Aorta (tissue), 5 donors: ENCODE measurements around the gene RMND1. TPM values are rescaled to one million over a fixed set of nuclear protein-coding genes. Genes with fewer than 3 reads are reported as not detected.

Source experiments
- ATAC-seq: fragments of 200-7000 bp; cut with Tn5 transposase; one replicate; pipeline ENCODE4 v1.9.1; 2022; ENCODE audit warnings: moderate library complexity; ENCODE audit not compliant: low FRiP score
- DNase-seq, 2 donors: peaks; one replicate each; pipeline ENCODE4 v3.0.0-alpha.2; 2020
- H3K27ac ChIP-seq, 2 donors: one replicate each; pipeline ENCODE4 v1.5.1; 2013; ENCODE audit warnings: low read length in 2 of 2, mild to moderate bottlenecking in 2 of 2, moderate library complexity in 2 of 2, control low read depth in 1 of 2, inconsistent platforms in 1 of 2, low read depth in 1 of 2
- H3K27me3 ChIP-seq, 2 donors: one replicate each; pipeline ENCODE4 v1.6.1; 2013; ENCODE audit warnings: control low read depth in 1 of 2, low read length in 1 of 2, mild to moderate bottlenecking in 1 of 2, moderate library complexity in 1 of 2; ENCODE audit not compliant: insufficient read depth in 2 of 2, control insufficient read depth in 1 of 2
- H3K36me3 ChIP-seq, 2 donors: one replicate each; pipeline ENCODE4 v1.6.1; 2013; ENCODE audit warnings: control low read depth in 1 of 2, low read length in 1 of 2, mild to moderate bottlenecking in 1 of 2; ENCODE audit not compliant: insufficient read depth in 2 of 2, control insufficient read depth in 1 of 2
- H3K4me1 ChIP-seq, 2 donors: one replicate each; pipeline ENCODE4 v1.6.1; 2013; ENCODE audit warnings: low read length in 2 of 2, control low read depth in 1 of 2, mild to moderate bottlenecking in 1 of 2, moderate library complexity in 1 of 2; ENCODE audit not compliant: insufficient read depth in 2 of 2, control insufficient read depth in 1 of 2
- H3K4me3 ChIP-seq, 2 donors: one replicate each; pipeline ENCODE4 v1.5.1; 2013; ENCODE audit warnings: low read length in 2 of 2, control low read depth in 1 of 2, mild to moderate bottlenecking in 1 of 2
- H3K9me3 ChIP-seq: one replicate; pipeline ENCODE4 v1.6.1; 2013; ENCODE audit warnings: mild to moderate bottlenecking, low read length; ENCODE audit not compliant: control insufficient read depth
- WGBS, 2 donors: extraction: QIAGEN DNeasy Blood & Tissue Kit; methylation state at CpG; one replicate each; pipeline ENCODE4 v1.1.7; 2013; 5-methylcytosine and 5-hydroxymethylcytosine counted together
- intact Hi-C, 2 donors: fragments of 100-400 bp; cut with DNase I; formaldehyde crosslinking; loops; one replicate each; pipeline versions ENCODE4 v1.14.2 to v1.15.0; 2022
- polyA plus RNA-seq, 2 donors: library from polyadenylated mRNA; stranded (reverse); fragments of 200-250 nt; gene quantifications; one replicate each; pipeline ENCODE4 v1.2.3, GENCODE V29; 2013
- total RNA-seq, 2 donors: library from RNA; stranded (reverse); fragmentation: NEBNext Ultra II Directional; extraction: Animal tissue kit (Norgen Biotek cat#: 25700); gene quantifications; one replicate each; pipeline ENCODE4 v1.2.1, GENCODE V29; 2021
- donor health status: healthy with polysubstance abuse.
- donor health status: Bipolar disorder and iron deficiency.
- donor health status: DM: no; HTN: no; CAD: no.
- donor health status: DM: no; HTN: no; CAD: no.
- donor health status: DM: yes; HTN: yes; CAD: no.

RMND1 gene
- total and polyA plus RNA-seq, 4 donors: 12.9 to 24.4 (median 21.4) TPM

DNA sequence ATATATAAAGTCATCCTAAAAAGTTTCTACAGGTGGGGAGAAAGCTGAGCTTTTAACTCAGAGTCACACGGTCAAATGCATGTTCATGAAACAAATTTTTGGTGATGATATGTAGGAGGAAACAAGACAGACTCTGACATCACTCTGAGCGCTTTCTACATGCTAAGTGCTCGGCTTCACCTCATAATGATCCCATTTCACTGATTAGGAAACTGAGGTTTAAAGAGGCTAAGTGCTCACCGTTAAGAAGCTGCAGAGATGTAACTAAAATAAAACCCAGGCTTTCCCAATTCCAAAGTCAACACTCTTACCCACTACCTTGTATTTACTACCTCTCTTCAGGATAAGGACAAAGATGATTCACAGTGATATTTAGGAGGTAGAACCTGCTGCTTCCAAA, 4.7 kb downstream of the RMND1 start:
- intact Hi-C loops: no loop called here
- no peak overlapping the region for H3K4me3 ChIP-seq
- peaks cover 0 to 2% of the 10 kb centered on the region in 2 donors for H3K4me1 ChIP-seq
- DNase-seq (no peak), ATAC-seq (no peak)
- H3K27ac ChIP-seq: peak overlapping the region; percentile 73 to 81
- WGBS, 2 donors: 80 to 83% methylated on average over 4 of the region's 4 CpGs
- no peaks in the 10 kb centered on the region for H3K27me3 ChIP-seq
- no peaks in the 10 kb centered on the region for H3K9me3 ChIP-seq
- no peaks in the 10 kb centered on the region for H3K36me3 ChIP-seq

- intact Hi-C loops: no loop called here
- peak overlapping the region; percentile 63 to 85 for H3K27ac ChIP-seq
- peaks cover 3 to 4% of the 10 kb centered on the region in 2 donors for H3K4me1 ChIP-seq
- no peaks in the 10 kb centered on the region for H3K27me3 ChIP-seq
- ATAC-seq (no peak), DNase-seq (no peak)
- no peaks in the 10 kb centered on the region for H3K9me3 ChIP-seq
- WGBS, 2 donors: 2 to 5% methylated on average over 5 of the region's 5 CpGs
- no peak overlapping the region for H3K4me3 ChIP-seq
- H3K36me3 ChIP-seq: no peaks in the 10 kb centered on the region
These were observed 6.4 kb downstream of the RMND1 start for GRCh38 chr6:151445482-151445881.

DNA sequence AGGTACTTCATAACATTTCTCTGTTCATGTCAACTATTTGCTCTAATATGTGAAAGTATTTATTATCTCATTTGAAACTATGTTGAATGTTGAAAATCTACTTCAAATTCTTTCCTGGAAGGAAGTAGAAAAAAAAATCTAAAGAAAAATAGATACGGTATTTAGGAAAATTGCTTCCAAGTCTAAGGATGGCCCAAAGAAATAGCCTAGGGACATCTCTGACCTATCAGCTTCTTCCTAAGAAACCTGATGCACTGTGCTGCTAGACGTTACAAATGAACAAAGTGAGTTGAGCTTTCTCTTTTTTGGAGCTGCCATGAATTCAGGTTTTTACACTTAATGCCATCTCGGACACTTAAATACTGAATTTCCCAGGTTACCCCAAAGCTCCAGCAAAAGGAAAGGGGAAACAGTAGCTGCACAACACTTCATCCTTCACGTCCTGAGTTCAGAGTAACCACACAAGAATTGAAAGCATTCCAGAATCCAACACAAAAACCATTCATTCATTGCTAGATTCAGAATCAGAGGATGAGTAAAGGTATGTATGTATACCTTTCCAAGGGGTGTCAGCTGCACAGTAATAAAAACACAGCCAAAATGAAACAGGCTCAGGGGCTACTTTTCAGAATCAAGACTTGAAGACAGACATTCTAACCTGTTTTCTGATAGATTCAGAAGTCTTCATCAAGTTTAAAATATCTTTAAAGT, 7.9 kb downstream of the RMND1 start:
- intact Hi-C loops: loop anchor here in 1 of 2 donors (5.0 kb wide), 1 partner anchor 33 kb away; no protein-coding TSS in a partner anchor
- Histone ChIP-seq H3K4me3 (no peak overlapping the region), H3K4me1 (peaks cover 3 to 4% of the 10 kb centered on the region in 2 donors), H3K27me3 (no peaks in the 10 kb centered on the region), H3K27ac (peak overlapping the region; percentile 43 to 48), H3K36me3 (no peaks in the 10 kb centered on the region), H3K9me3 (no peaks in the 10 kb centered on the region)
- no peak for ATAC-seq
- no peak for DNase-seq
- WGBS, 2 donors: 32 to 47% methylated on average over 4 of the region's 4 CpGs

DNA sequence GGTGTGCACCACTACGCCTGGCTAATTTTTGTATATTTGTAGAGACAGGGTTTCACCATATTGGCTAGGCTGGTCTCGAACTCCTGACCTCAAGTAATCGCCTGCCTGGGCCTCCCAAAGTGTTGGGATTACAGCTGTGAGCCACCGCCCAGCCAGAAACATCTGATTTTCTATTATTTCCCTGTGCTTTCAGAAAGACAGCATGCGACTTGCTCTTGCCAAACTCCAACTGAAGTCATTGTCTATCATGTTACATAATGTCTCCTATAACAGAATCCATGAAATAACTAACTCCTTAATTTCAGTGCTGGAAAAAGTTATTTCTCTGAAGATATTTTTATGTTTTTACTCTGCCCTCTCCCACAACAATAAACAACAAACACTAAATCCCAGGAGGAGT, 8.5 kb downstream of the RMND1 start:
- Histone ChIP-seq H3K27me3 (no peaks in the 10 kb centered on the region), H3K27ac (peak overlapping the region in 1 of 2 donors; percentile 25), H3K9me3 (no peaks in the 10 kb centered on the region), H3K4me3 (no peak overlapping the region), H3K4me1 (peaks cover 3 to 4% of the 10 kb centered on the region in 2 donors), H3K36me3 (no peaks in the 10 kb centered on the region)
- WGBS, 2 donors: 89 to 90% methylated on average over 5 of the region's 5 CpGs
- DNase-seq: no peak
- intact Hi-C loops: loop anchor here in 1 of 2 donors (5.0 kb wide), 1 partner anchor 34 kb away; no protein-coding TSS in a partner anchor
- ATAC-seq: no peak

DNA sequence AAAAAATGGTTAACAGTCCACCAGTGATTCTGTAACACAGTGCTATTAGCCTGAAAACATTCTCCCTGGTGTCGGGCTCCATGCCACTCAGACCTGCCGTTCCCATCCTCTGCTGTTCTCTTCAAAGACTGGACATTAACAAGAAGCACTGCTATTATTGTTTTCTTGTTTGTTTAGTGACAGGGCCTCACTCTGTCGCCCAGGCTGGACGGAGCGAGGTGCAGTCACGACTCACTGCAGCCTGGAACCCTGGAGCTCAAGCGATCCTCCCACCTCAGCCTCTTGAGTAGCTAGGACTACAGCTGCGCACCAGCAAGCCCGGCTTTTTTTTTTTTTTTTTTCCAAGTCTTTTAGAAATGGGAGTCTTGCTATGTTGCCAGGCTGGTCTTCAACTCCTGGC, 9.6 kb downstream of the RMND1 start:
- Histone ChIP-seq H3K27ac (no peak overlapping the region), H3K4me3 (no peak overlapping the region), H3K9me3 (no peaks in the 10 kb centered on the region), H3K4me1 (peaks cover 4 to 6% of the 10 kb centered on the region in 2 donors), H3K27me3 (no peaks in the 10 kb centered on the region), H3K36me3 (no peaks in the 10 kb centered on the region)
- DNase-seq (no peak), ATAC-seq (no peak)
- intact Hi-C loops: loop anchor here in 1 of 2 donors (5.0 kb wide), 1 partner anchor 35 kb away; no protein-coding TSS in a partner anchor
- WGBS, 2 donors: 56 to 70% methylated on average over 9 of the region's 9 CpGs

- Histone ChIP-seq H3K27ac (peak overlapping the region; percentile 57 to 62), H3K36me3 (no peaks in the 10 kb centered on the region), H3K4me1 (peaks cover 4 to 6% of the 10 kb centered on the region in 2 donors), H3K9me3 (no peaks in the 10 kb centered on the region), H3K27me3 (no peaks in the 10 kb centered on the region), H3K4me3 (no peak overlapping the region)
- intact Hi-C loops: loop anchor here (2.0 to 5.0 kb wide), 2 partner anchors 35 to 36 kb away; no protein-coding TSS in a partner anchor
- ATAC-seq (no peak), DNase-seq (no peak)
- WGBS, 2 donors: 32 to 46% methylated on average over 3 of the region's 3 CpGs
These were observed 10.3 kb downstream of the RMND1 start for GRCh38 chr6:151441390-151442166.

DNA sequence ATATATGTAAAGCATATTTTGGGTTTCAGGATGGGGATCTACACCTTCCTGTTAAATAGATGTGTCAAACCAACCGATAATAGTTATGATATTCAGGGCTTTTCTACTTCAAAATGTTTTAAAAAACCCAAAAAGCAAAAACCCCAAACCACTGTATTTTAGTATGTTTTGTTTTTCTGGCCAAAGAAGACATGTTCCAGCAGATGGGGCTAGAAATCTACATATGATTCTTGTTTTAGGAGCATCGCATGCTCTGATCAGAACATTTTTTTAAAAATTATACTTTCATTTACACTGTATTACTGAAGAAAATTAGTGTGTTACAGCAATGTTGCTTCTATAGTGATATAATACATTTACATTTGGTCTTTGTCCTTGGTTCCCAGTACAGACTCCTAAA, 11.0 kb downstream of the RMND1 start:
- ATAC-seq: no peak
- H3K4me1 ChIP-seq: peaks cover 6 to 7% of the 10 kb centered on the region in 2 donors
- no peaks in the 10 kb centered on the region for H3K36me3 ChIP-seq
- no peak for DNase-seq
- H3K9me3 ChIP-seq: no peaks in the 10 kb centered on the region
- intact Hi-C loops: loop anchor here (2.0 to 5.0 kb wide), 2 partner anchors 36 kb away; no protein-coding TSS in a partner anchor
- H3K27ac ChIP-seq: no peak overlapping the region
- 18 to 20% methylated on average over 2 of the region's 2 CpGs for whole genome bisulfite sequencing, 2 donors
- no peak overlapping the region for H3K4me3 ChIP-seq
- H3K27me3 ChIP-seq: no peaks in the 10 kb centered on the region

DNA sequence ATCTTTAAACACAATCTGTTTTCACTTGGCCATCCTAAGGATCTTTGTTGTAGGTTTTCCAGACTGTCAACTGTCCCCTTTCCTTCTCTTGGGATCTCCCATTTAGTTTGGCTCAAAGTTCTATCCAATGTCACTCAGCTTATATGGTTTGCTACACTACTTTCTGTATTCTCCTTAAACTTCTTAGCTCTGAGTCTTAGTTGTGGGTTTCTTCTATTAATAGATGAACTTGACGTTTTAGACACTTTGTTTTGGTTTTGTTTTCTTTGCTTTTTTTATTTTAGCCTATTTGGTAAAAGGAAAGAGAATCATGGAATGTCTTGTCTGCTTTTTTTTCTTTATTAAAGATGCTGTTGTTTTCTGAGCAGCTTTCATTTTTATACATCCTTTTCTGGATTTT, 11.4 kb downstream of the RMND1 start:
- 0 to 1% methylated on average over 1 of the region's 1 CpG for WGBS, 2 donors
- no peak for ATAC-seq
- H3K27me3 ChIP-seq: no peaks in the 10 kb centered on the region
- no peaks in the 10 kb centered on the region for H3K9me3 ChIP-seq
- intact Hi-C loops: loop anchor here (2.0 to 5.0 kb wide), 2 partner anchors 36 to 37 kb away; no protein-coding TSS in a partner anchor
- H3K36me3 ChIP-seq: no peaks in the 10 kb centered on the region
- peaks cover 6 to 7% of the 10 kb centered on the region in 2 donors for H3K4me1 ChIP-seq
- H3K4me3 ChIP-seq: no peak overlapping the region
- H3K27ac ChIP-seq: no peak overlapping the region
- no peak for DNase-seq
